Ovary (tissue), 3 donors: ENCODE data around the gene LYST.

Experiments used
- POLR2A ChIP-seq: fragments of 450-650 bp; IDR thresholded peaks from one replicate; pipeline ENCODE4 v1.6.1; 2017; ENCODE audit warnings: antibody characterized with exemption, mild to moderate bottlenecking, moderate library complexity
- TF ChIP-seq, protein P1 (sequence below), 3 donors: fragments of 450-650 bp in 2 of 3; fragments of 200-600 bp in 1 of 3; IDR thresholded peaks; one replicate each; pipeline versions ENCODE4 v1.5.1 to v1.8.0; 2016 to 2022; ENCODE audit warnings: antibody characterized with exemption in 3 of 3, mild to moderate bottlenecking in 1 of 3
- donor health status: DM: no; HTN: no; CAD: no.

DNA sequence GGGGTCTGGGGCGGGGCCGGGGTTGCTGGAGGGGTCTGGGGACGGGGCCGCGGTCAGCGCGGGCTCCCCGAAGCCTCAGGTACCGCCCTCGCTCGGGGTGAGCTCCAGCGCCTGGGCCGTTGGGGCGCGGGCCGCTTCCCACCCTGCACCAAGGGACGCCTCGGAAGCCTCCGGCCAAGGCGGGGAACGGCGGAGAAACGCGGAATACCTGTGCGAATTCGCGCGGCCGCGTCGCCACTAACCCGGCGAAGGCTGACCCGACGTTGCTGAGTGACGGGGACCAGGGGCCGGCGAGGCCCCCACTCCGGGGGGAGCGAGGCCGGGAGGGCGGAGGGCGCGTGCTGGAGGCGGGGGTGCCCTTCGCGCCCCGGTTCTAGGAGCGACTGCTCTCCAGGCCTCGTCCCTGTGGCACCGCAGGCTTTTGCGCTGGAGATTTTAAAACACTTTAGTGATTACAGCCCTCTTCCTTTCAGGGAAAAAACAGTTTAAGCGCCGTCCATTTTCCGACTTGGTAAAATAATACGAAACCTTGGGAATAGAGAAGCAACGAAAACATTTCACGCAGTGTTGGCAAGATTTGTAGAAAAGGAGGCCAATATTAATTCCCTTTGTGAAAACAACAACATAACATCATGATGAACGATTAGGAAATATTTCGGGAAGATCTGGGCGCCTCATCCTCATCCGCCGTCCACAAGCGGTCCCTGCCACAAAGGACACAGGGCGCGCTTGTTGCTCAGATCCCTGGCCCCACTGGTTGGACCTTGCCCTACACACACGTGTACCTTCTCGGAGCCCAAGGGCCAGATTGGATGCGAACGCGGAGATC is 216.2 kb downstream of the LYST start:
- TF ChIP-seq, protein P1, sequence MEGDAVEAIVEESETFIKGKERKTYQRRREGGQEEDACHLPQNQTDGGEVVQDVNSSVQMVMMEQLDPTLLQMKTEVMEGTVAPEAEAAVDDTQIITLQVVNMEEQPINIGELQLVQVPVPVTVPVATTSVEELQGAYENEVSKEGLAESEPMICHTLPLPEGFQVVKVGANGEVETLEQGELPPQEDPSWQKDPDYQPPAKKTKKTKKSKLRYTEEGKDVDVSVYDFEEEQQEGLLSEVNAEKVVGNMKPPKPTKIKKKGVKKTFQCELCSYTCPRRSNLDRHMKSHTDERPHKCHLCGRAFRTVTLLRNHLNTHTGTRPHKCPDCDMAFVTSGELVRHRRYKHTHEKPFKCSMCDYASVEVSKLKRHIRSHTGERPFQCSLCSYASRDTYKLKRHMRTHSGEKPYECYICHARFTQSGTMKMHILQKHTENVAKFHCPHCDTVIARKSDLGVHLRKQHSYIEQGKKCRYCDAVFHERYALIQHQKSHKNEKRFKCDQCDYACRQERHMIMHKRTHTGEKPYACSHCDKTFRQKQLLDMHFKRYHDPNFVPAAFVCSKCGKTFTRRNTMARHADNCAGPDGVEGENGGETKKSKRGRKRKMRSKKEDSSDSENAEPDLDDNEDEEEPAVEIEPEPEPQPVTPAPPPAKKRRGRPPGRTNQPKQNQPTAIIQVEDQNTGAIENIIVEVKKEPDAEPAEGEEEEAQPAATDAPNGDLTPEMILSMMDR (IDR thresholded peaks at IDR 0.05) = no peak
- TF ChIP-seq POLR2A = peak; percentile 39
